ENCODE data around the gene GBP2.

GRCh38 chr1:89151047-89151446, 25.1 kb upstream of the GBP2 start:
- no peak for TF ChIP-seq CTCF (conservative IDR thresholded peaks at IDR 0.05; ENCODE audit: low read length)
- TF ChIP-seq EZH2phosphoT487 (IDR thresholded peaks at IDR 0.05; ENCODE audit: borderline replicate concordance, low read depth, low read length): no peak
